Activated T-helper 2 cell treated with anti-CD3 and anti-CD28 coated beads, Interferon-gamma antibody, Interleukin-2, Interleukin-4, amounts not matched to agents 10 μg/mL and 5 μg/mL and 100 μg/mL, durations not matched to agents 14 hours and 24 hours and 36 hours (primary cell): ENCODE data around the gene PRIM1. TPM values are rescaled to one million over a fixed set of nuclear protein-coding genes. Genes with fewer than 3 reads are reported as not detected.
"Not testable (repeated sequence)": the region's sequence is repeated elsewhere in the genome, so short reads cannot be mapped to it uniquely, and the experiment has no call there.

Source experiments
- DNase-seq: peaks from one replicate; pipeline ENCODE4 v3.0.0; 2021; ENCODE audit warnings: low spot score
- H3K27ac Mint-ChIP-seq: one replicate; pipeline ENCODE4 v1.8.0; 2021; ENCODE audit warnings: mixed read lengths
- H3K27me3 Mint-ChIP-seq: one replicate; pipeline ENCODE4 v1.8.0; 2021; ENCODE audit warnings: low read depth, mixed read lengths
- H3K36me3 Mint-ChIP-seq: one replicate; pipeline ENCODE4 v1.8.0; 2021; ENCODE audit warnings: low read depth, mixed read lengths
- H3K4me1 Mint-ChIP-seq: one replicate; pipeline ENCODE4 v1.8.0; 2021; ENCODE audit warnings: low read depth, mixed read lengths
- H3K4me3 Mint-ChIP-seq: one replicate; pipeline ENCODE4 v1.8.0; 2021; ENCODE audit warnings: low read depth, mild to moderate bottlenecking, moderate library complexity, mixed read lengths
- H3K9me3 Mint-ChIP-seq: one replicate; pipeline ENCODE4 v1.8.0; 2021; ENCODE audit warnings: mixed read lengths
- intact Hi-C: fragments of 100-400 bp; cut with micrococcal nuclease; formaldehyde crosslinking; loops from one replicate; pipeline ENCODE4 v1.15.1; 2023
- total RNA-seq: library from RNA; stranded (reverse); gene quantifications from 2 replicates; pipeline ENCODE4 v1.2.3, GENCODE V29; 2022

Gene PRIM1
- 59.4 and 63.9 TPM in 2 replicates for total RNA-seq

DNA sequence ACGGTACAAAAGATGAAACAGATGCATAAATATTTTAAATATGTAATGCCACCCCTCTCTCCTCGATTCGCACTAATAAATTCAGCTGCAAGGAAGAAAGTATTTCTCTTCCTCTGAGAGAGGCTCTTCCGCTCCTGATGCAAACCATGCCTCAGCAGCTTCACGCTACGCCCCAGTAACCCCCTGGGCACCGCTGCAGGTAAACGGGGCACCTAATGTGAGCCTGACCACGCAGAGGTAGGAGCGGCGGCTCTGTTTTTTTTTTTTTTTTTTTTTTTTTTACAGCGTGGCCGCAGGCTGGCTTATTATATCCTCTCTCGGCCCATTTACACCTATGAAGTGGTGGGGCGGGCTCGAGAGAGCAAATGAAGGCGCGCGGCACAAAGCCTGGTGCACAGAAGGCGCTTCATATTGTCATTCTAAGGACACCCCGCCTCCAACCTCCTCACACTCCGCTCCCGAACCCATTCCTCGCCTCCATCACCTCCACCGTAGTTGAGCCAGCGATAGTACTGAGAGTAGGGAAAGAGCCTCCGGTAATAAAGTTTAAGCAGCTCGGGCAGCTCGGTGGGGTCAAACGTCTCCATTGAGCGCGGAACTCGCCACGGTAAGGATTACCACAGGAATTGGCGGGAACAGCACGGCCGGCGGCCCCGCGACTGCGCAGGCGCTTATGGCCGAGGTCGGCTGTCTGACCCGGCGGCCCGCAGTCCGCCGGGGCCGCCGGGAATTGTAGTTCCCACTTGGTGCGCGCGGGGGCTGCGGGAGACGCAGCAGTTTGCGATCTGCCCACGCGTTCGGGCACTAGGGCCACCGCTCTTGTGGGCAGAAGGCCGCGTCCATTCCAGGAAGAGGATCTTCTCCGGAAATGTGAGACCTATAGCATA lies at the start of gene PRIM1:
TSS of gene PRIM1 (minus strand) at position 612 of the 887 bp plus-strand sequence. CDS start at position 587, 25 bp downstream.
- intact Hi-C loops: loop anchor here (1.0 to 10.0 kb wide), 5 partner anchors 27 to 433 kb away; partner anchors contain the start of genes NACA, PTGES3 and STAT6
- no peaks in the 10 kb centered on the region for H3K9me3 Mint-ChIP-seq
- H3K4me3 Mint-ChIP-seq: peak within 1 kb of the TSS; percentile 98
- H3K36me3 Mint-ChIP-seq: peaks cover 36% of the 10 kb centered on the region
- no peaks in the 10 kb centered on the region for H3K27me3 Mint-ChIP-seq
- peak; percentile 88 for DNase-seq
- H3K27ac Mint-ChIP-seq: peak within 1 kb of the TSS; percentile 99
- H3K4me1 Mint-ChIP-seq: peaks cover 39% of the 10 kb centered on the region

DNA sequence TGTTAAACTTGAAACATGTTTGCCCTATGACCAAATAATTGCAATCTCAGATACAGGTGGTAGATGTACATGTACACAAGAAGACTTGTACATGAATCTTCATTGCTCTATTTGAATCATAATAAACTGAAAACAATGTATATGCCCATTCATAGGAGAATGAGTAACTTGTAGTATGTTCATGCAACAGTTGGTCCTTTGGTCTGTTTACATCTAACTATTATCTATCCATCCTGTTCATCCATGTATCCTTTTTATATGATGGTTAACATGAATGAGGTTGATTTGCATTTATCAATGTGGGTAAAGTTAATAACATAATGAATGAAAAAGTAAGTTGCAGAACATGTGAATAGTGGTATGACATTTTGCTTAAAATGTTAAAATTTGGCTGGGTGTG lies 48.1 kb upstream of the PRIM1 start:
- H3K36me3 Mint-ChIP-seq: no peaks in the 10 kb centered on the region
- H3K4me3 Mint-ChIP-seq: no peak overlapping the region
- no peak overlapping the region for H3K27ac Mint-ChIP-seq
- no peaks in the 10 kb centered on the region for H3K4me1 Mint-ChIP-seq
- no peak for DNase-seq
- H3K27me3 Mint-ChIP-seq: no peaks in the 10 kb centered on the region
- no peaks in the 10 kb centered on the region for H3K9me3 Mint-ChIP-seq
- intact Hi-C loops: no loop called here

DNA sequence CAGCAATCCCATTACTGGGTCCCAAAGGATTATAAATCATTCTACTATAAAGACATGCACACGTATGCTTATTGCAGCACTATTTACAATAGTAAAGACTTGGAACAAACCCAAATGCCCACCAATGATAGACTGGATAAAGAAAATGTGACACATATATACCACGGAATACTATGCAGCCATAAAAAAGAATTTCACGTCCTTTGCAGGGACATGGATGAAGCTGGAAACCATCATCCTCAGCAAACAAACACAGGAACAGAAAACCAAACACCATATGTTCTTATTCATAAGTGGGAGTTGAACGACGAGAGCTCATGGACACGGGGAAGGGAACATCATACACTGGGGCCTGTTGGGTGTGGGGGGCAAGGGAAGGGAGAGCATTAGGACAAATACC lies 47.2 kb upstream of the PRIM1 start:
- intact Hi-C loops, H3K36me3 Mint-ChIP-seq, H3K9me3 Mint-ChIP-seq, H3K4me1 Mint-ChIP-seq, DNase-seq, H3K27ac Mint-ChIP-seq, H3K4me3 Mint-ChIP-seq, H3K27me3 Mint-ChIP-seq: not testable (repeated sequence)

DNA sequence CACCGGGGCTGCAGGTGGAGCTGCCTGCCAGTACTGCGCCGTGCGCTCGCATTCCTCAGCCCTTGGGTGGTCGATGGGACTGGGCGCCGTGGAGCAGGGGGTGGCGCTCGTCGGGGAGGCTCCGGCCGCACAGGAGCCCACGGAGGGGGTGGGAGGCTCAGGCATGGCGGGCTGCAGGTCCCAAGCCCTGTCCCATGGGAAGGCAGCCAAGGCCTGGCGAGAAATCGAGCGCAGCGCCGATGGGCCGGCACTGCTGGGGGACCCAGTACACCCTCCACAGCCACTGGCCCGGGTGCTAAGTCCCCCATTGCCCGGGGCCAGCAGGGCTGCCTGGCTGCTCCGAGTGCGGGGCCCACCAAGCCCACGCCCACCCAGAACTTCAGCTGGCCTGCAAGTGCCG lies 43.7 kb upstream of the PRIM1 start:
- intact Hi-C loops, H3K27me3 Mint-ChIP-seq, H3K36me3 Mint-ChIP-seq, H3K4me1 Mint-ChIP-seq, H3K9me3 Mint-ChIP-seq, DNase-seq, H3K4me3 Mint-ChIP-seq, H3K27ac Mint-ChIP-seq: not testable (repeated sequence)

DNA sequence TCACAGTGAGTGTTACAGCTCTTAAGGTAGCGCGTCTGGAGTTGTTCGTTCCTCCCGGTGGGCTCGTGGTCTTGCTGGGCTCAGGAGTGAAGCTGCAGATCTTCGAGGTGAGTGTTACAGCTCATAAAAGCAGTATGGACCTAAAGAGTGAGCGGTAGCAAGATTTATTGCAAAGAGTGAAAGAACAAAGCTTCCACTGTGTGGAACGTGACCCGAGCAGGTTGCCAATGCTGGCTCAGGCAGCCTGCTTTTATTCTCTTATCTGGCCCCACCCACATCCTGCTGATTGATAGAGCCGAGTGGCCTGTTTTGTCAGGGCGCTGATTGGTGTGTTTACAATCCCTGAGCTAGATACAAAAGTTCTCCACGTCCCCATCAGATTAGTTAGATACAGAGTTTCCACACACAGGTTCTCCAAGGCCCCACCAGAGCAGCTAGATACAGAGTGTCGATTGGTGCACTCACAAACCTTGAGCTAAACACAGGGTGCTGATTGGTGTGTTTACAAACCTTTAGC lies 43.0 kb upstream of the PRIM1 start:
- H3K4me3 Mint-ChIP-seq, H3K27me3 Mint-ChIP-seq, intact Hi-C loops, H3K4me1 Mint-ChIP-seq, H3K27ac Mint-ChIP-seq, H3K36me3 Mint-ChIP-seq, DNase-seq, H3K9me3 Mint-ChIP-seq: not testable (repeated sequence)

DNA sequence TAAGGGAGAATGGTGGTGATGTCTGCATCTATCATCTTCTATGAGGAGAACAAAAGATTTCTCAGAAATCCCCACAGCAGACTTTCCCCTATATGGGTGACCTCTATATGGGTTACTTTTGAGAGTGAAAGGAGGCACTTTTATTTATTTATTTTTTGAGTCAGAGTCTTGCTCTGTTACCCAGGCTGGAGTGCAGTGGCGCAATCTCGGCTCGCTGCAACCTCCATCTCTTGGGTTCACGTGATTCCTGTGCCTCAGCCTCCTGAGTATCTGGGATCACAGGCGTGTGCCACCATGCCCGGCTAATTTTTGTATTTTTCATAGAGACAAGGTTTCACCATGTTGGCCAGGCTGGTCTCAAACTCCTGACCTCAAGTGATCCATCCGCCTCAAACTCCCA lies 41.0 kb upstream of the PRIM1 start:
- not testable (repeated sequence) for H3K27ac Mint-ChIP-seq, H3K27me3 Mint-ChIP-seq

DNA sequence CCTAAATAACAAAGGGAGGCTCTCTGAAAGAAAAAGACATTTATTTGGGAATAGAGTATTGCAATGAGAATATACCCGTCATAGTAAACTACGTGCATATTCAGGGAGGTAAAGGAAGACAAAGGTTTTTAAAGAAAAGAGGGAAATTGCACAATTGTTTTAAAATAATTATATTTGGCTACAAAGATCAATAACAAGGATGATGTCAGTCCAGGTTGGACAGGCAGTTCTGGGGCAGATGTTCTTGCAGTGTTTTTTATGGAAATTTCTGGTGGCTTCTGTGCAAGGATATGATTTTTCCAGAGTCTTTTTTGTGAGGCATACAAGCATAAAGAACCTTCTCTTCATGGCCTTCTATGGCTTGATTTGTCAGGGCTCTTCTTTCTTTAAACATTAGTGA lies 40.6 kb upstream of the PRIM1 start:
- Mint-ChIP-seq H3K9me3 (no peaks in the 10 kb centered on the region), H3K36me3 (no peaks in the 10 kb centered on the region), H3K27ac (no peak overlapping the region), H3K4me1 (no peaks in the 10 kb centered on the region), H3K4me3 (no peak overlapping the region), H3K27me3 (peaks cover 2% of the 10 kb centered on the region)
- intact Hi-C loops: no loop called here
- no peak for DNase-seq

More for the DNA sequence above, 41.0 kb upstream of the PRIM1 start:
- H3K36me3 Mint-ChIP-seq, H3K9me3 Mint-ChIP-seq, H3K4me1 Mint-ChIP-seq, H3K4me3 Mint-ChIP-seq, DNase-seq, intact Hi-C loops: not testable (repeated sequence)

DNA sequence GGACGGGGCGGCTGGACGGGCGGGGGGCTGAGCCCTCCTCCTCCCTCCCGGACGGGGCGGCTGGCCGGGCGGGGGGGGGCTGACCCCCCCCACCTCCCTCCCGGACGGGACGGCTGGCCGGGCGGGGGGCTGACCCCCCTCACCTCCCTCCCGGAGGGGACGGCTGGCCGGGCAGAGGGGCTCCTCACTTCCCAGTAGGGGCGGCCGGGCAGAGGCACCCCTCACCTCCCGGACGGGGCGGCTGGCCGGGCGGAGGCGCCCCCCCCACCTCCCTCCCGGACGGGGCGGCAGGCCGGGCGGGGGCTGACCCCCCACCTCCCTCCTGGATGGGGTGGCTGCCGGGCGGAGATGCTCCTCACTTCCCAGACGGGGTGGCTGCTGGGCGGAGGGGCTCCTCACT lies 37.3 kb upstream of the PRIM1 start:
- DNase-seq, H3K9me3 Mint-ChIP-seq, H3K36me3 Mint-ChIP-seq, intact Hi-C loops, H3K4me1 Mint-ChIP-seq, H3K27ac Mint-ChIP-seq, H3K4me3 Mint-ChIP-seq, H3K27me3 Mint-ChIP-seq: not testable (repeated sequence)

DNA sequence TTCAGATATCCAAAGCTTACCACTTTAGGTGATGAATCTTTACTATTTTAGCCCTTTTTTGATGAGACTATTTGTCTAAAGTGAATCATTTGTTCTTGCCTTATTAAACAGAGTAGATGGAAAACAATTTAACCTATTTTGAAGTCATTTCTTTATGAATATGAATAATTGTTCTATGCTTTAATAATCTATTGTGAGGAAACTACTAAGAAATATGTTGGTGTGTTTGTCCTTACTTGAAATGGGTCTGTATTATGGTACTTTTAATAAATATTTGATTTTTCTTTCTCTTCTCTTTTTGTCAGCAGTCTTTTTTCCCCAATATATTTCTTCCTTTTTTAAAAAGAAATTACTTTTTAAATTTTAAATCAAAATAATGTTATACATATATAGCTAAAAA lies 35.4 kb upstream of the PRIM1 start:
- DNase-seq: no peak
- no peak overlapping the region for H3K27ac Mint-ChIP-seq
- H3K4me1 Mint-ChIP-seq: no peaks in the 10 kb centered on the region
- no peaks in the 10 kb centered on the region for H3K36me3 Mint-ChIP-seq
- peaks cover under 1% of the 10 kb centered on the region for H3K27me3 Mint-ChIP-seq
- no peaks in the 10 kb centered on the region for H3K9me3 Mint-ChIP-seq
- H3K4me3 Mint-ChIP-seq: no peak overlapping the region
- intact Hi-C loops: no loop called here

DNA sequence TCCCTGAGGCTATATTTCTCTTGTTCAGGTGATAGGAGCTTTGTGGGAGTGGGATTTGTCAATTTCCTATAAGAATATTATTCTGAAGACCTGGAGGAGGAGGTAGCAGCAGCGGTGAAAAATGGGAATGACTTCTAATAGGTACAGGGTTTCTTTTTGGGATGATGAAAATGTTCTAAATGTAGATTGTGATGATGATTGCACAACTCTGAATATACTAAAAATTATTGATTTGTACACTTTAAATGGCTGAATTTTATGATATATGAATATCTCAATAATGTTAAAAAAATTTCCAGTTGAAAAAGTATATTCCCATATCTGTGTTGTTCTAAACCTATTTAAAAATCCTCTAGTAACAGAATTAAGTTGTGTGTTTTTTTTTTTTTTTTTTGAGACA lies 33.8 kb upstream of the PRIM1 start:
- Mint-ChIP-seq H3K27ac (no peak overlapping the region), H3K27me3 (no peaks in the 10 kb centered on the region), H3K36me3 (no peaks in the 10 kb centered on the region), H3K9me3 (no peaks in the 10 kb centered on the region), H3K4me3 (no peak overlapping the region), H3K4me1 (no peaks in the 10 kb centered on the region)
- no peak for DNase-seq
- intact Hi-C loops: no loop called here

DNA sequence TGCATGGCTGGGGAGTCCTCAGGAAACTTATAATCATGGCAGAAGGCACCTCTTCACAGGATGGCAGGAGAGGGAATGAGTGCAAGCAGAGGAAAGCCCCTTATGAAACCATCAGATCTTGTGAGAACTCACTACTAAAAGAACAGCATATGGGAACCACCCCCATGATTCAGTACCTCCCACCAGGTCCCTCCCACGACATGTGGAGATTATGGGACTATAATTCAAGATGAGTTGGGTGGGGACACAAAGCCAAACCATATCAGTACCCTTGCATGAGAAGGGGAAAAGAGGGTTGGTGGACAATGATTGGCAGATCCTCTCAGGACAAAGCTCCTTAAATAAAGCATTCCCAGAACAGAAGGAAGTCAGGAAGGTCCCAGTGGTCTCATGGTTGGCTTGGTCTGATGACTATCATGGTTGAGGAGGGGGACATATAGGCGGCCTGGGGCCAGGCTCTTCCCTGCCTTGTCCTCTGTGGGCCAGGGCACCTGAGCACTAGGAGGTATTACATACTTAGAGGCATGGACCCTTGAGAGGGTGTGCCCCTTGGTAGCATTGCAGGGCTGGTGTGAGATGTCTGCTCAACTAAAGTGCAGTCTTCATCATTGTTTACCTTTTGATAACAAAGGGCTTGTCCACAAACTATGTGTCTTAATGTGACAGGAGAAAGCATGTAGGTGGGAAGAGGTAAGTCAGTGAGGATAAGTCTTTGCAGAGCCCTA lies 33.2 kb upstream of the PRIM1 start:
- H3K27ac Mint-ChIP-seq: no peak overlapping the region
- no peaks in the 10 kb centered on the region for H3K27me3 Mint-ChIP-seq
- no peaks in the 10 kb centered on the region for H3K36me3 Mint-ChIP-seq
- H3K4me1 Mint-ChIP-seq: no peaks in the 10 kb centered on the region
- no peak overlapping the region for H3K4me3 Mint-ChIP-seq
- H3K9me3 Mint-ChIP-seq: no peaks in the 10 kb centered on the region
- no peak for DNase-seq
- intact Hi-C loops: no loop called here

DNA sequence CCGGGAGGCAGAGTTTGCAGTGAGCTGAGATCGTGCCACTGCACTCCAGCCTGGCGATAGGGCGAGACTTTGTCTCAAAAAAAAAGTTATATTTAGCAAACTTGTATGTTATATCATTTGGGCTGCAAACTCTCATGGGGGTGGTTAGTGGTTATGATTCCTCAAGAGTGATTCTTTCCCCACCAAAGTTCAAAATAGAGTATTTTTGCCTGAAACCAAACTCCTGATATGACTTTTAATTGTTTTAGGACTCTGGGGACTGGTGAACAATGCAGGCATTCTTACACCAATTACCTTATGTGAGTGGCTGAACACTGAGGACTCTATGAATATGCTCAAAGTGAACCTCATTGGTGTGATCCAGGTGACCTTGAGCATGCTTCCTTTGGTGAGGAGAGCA lies 29.6 kb upstream of the PRIM1 start:
- H3K27me3 Mint-ChIP-seq: no peaks in the 10 kb centered on the region
- no peaks in the 10 kb centered on the region for H3K36me3 Mint-ChIP-seq
- no peak overlapping the region for H3K4me3 Mint-ChIP-seq
- H3K4me1 Mint-ChIP-seq: no peaks in the 10 kb centered on the region
- no peak for DNase-seq
- H3K9me3 Mint-ChIP-seq: no peaks in the 10 kb centered on the region
- intact Hi-C loops: no loop called here
- H3K27ac Mint-ChIP-seq: no peak overlapping the region

DNA sequence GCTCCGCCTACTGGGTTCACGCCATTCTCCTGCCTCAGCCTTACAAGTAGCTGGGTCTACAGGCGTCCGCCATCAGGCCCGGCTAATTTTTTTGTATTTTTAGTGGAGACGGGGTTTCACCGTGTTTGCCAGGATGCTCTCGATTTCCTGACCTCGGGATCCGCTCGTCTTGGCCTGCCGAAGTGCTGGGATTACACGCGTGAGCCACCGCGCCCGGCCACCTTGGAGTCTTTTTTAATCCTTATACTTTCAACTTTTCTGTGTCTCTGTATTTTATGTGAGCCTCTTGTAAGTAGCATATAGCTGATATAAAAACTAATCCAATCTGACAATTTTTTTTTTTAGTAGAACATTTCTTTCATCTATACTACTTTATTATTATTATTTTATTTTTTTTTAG lies 26.6 kb upstream of the PRIM1 start:
- Mint-ChIP-seq H3K27ac (no peak overlapping the region), H3K4me3 (no peak overlapping the region)

More for the DNA sequence above, 26.6 kb upstream of the PRIM1 start:
- H3K36me3 Mint-ChIP-seq: no peaks in the 10 kb centered on the region
- H3K4me1 Mint-ChIP-seq: no peaks in the 10 kb centered on the region
- no peaks in the 10 kb centered on the region for H3K27me3 Mint-ChIP-seq
- no peaks in the 10 kb centered on the region for H3K9me3 Mint-ChIP-seq
- no peak for DNase-seq
- intact Hi-C loops: no loop called here
